Activated naive CD4-positive, alpha-beta T cell (primary cell): Measurements from ENCODE around the gene MINDY4.

Experiments
- DNase-seq, 4 experiments: peaks; one replicate each; lab custom pipeline; 2025; lab: John Stamatoyannopoulos, UW

The MINDY4 gene

DNA sequence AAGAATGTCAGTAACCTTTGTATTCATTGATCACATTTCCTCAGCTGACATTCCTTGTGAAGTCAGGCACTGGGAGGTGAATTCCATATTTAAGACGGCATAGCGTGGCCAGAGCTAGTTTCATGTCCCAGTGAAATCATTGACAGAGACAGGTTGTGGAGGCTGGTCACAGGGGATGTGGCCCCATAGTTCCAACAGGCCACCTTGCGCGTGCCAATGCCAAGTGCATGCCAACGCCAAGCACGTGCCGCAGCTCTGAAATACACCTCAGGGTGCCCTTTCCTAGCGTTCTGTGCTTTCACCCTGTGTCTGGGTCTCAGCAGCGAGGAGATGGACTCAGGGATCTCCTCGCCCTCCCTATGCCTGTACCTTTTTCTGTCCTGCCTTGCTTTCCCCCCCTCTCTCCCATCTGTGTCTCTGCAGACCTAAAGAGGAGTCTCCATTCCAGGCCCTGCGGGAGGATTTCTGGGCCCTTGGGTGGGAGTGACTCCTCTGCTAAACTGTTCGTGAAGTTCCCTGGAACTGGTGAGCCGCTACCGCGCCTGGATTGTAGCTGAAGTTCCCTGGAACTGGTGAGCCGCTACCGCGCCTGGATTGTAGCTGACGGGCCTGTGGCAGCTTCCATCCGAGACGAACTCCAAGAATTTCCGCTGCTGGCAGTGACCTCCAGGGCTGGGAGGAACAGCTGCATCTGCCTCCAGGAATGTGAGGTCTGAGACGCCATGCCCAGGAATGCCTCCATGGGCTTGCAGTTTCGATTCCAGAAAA is 160.1 kb downstream of the MINDY4 start:
- no peak for DNase-seq

DNA sequence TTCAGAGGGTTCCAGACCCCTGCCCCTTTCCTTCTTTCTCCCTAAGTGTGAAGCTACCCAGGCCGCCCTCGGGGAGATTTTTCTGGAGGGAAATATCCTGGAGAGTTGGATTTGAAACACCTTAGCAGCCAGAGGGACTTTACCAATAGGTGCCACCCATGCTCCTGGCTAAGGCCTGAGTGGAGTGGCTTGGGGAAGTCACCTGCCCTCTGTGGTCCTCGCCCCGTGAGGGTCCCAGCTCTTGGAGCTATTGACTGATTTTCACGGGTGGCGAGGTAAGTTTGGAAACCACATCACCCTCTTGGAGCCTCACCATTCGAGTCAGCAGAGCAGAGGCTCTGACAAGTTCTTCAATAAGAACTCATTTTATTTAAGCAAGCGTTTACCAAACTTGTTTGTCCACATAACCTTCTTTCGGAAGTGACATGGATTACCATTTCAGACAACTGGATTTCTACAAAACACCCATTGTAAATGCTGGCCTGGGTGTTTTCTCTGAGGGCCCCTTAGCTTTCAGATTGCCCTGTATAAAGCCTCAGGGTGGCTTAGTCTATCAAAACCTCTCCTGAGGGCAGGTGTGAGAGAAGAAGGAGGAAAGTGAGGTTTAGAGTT is 160.8 kb downstream of the MINDY4 start:
- DNase-seq, result no peak

DNA sequence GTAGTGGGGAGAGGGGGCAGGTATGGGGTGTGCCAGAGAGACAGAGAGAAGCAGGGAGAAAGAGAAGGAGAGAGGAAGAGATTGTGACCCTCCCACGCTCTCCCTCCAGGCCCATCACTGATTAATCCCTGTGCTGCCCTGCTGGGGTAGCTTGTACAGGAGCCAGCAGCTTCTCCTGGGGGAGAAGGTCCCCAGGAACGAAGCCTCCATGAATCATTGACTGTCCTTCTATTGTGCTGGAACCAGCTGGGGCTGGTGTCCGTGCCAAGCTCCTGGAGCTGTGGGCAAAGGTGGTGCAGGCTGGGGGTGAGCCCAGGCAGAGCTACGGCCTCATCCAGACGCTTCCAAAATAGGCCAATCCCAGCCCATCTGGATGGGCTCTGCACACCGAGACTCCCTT is 161.3 kb downstream of the MINDY4 start:
- no peak for DNase-seq

DNA sequence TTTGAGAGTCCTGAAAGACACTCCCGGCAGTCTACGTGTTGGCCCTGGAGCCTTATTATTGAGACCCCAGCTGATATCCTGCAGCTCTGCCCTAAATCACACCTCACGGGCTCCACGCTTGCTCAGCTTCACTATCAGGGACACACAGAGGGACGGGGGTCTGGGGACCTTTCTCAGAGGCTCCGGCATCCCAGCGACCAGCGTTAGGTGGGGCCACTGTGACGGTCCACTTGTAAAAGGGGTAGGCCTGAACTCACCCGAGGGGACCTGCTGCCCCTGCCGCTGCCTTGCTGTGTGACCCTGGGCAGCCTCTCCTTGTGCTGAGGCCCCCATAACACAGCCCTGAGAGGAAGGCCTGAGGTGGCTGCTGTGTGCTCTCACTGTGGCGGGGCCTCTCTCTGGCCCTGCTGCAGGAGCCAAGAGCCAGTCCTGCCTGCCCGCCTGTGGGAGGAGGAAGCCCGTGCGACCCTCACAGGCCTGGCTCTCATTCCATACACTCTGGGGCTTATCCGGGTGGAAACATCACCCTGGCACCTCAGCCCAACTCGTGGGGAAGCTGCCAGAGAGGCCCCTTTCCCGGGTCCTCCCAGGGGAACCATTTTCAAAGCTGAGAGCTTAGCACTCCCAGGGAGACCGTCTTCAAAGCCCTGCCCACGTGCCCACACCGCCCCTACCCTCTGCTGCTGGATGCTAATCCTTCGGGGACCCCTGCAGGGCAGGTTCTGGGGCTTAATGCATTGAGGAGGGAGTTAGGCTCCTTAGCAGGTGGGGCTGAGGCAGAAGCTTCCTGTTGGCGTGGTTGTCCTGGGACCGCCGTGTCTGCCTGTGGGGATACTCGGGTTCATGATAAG is 162.1 kb downstream of the MINDY4 start:
- no peak for DNase-seq

DNA sequence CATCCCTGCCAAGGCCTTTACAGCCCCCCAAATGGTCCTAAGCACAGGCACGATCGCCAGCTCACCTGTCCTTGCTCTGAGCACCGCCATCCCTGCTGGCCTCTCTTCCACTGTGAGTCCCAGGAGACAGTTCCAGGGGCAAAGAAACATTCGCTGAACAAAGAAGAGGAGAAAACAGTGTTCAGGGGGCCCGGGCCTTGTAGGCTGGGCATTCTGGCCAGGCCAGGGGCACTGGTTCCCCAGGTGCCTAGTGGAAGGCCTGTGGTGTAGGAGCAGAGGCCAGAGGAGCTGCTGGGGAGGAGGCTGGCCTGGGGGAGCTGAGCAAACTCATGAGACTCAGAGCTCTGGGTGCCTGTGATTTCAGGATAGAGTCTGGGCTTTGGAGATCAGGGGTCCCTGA is 163.0 kb downstream of the MINDY4 start:
- DNase-seq, result no peak

DNA sequence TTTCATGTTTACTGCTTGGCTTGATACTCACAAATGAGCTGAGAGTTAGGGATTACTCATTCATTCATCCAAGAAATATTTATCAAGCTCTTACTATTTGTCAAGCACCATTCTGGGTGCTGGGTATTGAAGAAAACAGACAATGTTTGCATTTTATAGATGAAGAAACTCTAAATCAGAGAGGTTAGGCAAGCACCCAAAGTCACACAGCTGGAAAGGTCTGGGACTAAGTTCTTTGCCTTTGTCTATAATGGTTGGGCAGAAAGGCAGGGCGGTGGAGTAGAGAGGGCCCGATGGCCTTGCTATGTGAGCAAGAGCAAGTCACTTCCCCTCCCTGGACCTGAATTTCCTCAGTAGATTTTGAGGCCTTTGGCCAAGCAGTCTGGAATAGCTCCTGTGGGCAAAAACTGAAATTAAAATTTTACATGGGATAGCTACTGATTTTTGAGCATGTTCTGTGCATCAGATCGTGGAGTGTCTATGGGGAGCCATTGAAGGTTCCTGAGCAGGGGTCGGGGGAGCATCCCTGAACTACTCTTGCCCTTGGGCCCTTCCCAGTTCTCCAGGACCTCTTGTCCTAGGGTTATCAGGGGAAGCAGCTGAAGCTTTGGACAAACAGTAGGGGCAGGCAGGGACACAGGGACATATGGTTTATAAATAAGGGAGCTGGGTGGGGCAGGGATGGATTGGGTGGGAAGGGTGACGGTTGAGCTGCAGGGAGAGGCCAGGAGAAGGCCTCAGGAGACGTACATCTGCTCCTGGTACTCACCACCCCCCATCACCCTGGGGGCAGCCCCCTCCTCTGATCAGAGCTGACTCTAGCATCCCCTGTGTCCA is 163.7 kb downstream of the MINDY4 start:
- DNase-seq, result no peak

DNA sequence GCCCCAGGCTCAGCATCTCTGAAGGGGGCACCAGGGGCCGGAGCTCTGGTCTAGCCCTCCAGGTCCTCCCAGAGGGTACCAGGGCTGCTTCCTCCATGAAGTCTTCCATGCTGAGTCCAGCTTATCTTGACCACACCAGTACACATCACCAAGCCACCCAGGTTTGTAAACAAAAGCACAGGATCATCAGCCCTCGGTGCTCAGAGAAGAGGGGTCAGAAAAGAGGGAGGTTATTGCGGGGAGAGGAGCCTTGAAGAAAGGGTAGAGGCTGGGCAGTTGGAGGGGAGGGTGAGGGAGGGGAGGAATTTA is 164.3 kb downstream of the MINDY4 start:
- DNase-seq, result no peak

DNA sequence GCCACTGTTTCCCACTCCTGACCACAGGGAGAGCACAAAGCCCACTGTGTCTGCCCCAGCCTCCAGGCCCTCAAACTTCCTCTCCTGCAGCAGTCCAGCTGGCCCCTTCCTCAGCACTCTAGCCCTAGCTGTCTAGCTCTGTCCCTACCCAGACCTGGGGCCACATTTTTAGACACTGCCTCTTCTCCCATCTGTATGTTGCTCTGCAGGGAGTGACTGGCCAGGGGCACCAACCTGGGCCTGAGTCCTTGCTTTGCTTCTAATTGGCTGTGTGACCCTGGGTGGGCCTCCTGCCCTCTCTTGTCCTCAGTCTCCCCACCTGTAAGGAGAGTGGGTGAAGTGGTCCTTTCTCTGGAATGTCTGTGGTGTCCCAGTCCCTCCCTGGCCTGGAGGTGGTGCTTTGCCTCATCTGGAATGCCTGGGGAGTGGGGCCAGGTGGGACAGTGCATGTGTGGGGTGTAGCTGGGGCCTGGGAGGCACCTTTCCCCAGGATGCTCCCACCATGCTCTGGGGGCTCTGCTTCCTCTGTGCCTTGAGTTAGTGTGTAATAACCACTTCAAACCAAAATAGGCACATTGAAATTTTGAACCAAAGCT is 165.5 kb downstream of the MINDY4 start:
- DNase-seq, result no peak

DNA sequence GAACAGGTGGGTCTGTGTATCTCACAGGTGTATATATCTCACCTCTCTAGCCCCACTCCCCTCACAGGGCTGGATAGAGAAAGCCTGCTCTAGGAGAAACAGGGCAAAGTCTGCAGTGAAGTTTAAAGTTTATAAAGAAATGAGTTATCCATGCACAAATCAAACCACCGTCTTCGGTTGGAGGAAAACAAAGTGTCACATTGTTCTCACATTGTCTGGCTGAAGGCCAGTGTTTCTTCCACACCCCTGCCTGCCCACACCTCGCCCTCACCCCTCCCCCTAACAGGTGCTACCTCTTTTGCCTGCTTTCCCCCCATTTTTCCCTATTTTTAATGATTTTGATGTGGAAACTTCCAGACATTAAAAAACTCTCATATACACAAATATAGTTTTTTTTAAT is 166.2 kb downstream of the MINDY4 start:
- DNase-seq, result no peak

DNA sequence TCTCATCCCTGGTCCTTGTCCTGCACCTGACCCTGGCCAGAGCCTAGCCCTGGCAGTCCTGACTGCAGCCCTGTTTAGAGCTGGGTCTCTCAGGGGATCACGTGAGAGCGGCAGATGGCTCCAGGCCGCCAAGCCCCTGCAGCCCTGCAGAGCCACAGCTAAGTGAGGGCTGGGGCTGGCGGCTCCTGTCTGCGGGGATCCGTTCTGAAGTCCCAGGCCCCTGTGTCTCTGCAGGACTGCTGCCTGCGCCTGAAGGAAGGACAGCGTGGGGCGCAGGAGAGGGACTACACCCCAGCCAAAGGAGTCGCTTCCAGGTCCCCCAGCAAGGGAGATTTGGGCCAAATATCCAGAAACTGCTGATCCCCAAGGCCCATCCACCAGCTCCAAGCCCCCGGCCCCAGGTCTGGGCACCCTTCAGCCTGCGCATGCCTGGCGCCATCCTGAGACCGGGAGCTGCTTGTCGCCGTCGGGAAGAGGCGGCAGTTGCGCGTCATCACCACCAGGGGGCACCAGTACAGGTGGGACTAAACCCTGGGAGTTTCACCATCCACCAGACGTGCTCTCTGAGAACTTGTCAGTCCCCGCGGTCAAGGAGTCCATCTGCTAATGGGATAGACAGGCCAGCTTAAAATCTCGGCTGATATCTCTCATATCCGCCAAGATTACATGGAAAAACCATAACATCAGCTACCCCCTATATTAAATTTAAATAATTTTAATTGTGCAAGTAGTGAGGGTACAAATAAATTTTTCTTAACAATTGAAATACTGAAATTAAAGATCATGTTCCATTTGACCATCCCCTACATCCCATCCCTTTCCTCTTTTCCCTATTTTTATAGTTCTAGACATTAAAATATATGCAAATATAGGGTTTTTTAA is 167.5 kb downstream of the MINDY4 start:
- peak in 3 of 4 experiments; percentile 16 to 47 (median 38) for DNase-seq

DNA sequence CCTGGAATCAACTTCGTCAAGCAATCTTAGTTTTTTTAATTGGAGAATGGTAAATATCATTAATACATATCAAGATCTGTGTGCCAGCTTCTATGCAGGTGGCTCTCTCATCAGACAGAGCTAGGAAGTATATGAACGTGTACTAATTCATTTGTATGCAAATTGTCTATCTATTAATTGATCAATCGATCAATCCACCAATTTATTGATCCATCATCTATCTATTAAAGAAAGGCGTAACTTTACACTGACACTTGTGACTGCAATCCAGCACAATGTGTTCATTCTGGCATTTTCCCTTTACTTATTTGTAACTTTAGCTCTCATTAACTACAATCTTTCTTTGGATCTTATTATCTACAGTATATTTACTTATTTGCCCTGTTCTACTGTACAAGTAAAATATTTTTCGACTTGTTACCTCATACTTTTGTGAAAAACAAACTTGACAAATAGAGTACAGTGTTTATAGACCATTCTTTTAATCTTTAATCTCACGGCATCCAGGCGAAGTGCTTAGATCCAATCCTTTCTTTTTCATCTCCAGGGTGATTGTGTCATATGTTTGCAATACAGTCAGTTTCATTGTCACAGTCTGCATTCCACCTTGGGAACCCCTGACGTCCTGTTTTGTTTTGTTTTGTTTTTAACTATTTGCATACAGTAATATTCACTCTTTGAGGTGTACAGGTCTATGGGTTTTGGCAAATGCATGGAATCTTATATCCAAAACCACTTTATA is 170.5 kb downstream of the MINDY4 start:
- no peak for DNase-seq
